K562 (cell line): Measurements from ENCODE around the gene MORF4L1. TPM values are rescaled to one million over a fixed set of nuclear protein-coding genes. Genes with fewer than 3 reads are reported as not detected.

ENCODE experiments used
- ATAC-seq: fragments of 200-7000 bp; cut with Tn5 transposase; 3 replicates; pipeline ENCODE4 v1.9.1; 2020; ENCODE audit warnings: moderate library complexity
- Bru-seq: library from RNA; stranded (reverse); fragments of 400-500 nt; gene quantifications from one replicate; lab custom pipeline; 2021; lab: Mats Ljungman, UMichigan
- BruChase-seq, 2 experiments: library from RNA; stranded (reverse); fragments of 400-500 nt; gene quantifications; one replicate each; lab custom pipeline; 2021; lab: Mats Ljungman, UMichigan
- BruUV-seq: library from RNA; stranded (reverse); fragments of 400-500 nt; replicated peaks from 2 replicates; lab custom pipeline; 2021; lab: Mats Ljungman, UMichigan
- CTCF ChIA-PET: fragments of 300-600 bp; formaldehyde crosslinking; extraction: SDS; loops from one replicate; lab custom pipeline; 2021; ENCODE audit warnings: low intra/inter-chr PET ratio; lab: Yijun Ruan, JAX
- POLR2A ChIA-PET: fragments of 300-600, 350-650 bp; sonication (Branson Sonifier 250); formaldehyde crosslinking; extraction: SDS; loops from one replicate; lab custom pipeline; 2021; ENCODE audit warnings: antibody characterized with exemption, inconsistent platforms; lab: Yijun Ruan, JAX
- DNase-seq, 4 experiments: peaks; one replicate each; pipeline versions ENCODE4 v3.0.0 to v3.0.0-alpha.2; 2011 to 2018; ENCODE audit warnings: low spot score in 3 of 4, mixed read lengths in 3 of 4; ENCODE audit errors: extremely low read depth in 1 of 4
- FAIRE-seq: peaks from 2 replicates; lab custom pipeline; 2011; peaks lifted over from hg19 to GRCh38; lab: Jason Lieb, UNC
- H2AFZ ChIP-seq: 2 replicates; pipeline ENCODE4 v1.6.0; 2011; ENCODE audit warnings: low read depth, low read length, control low read depth, inconsistent platforms
- H3K27ac ChIP-seq: fragments of 200-600 bp; 3 replicates; pipeline ENCODE4 v1.8.0; 2011; ENCODE audit warnings: low read depth, mild to moderate bottlenecking, control low read depth, inconsistent platforms, low read length, moderate library complexity, mixed read lengths; ENCODE audit errors: extremely low read depth
- H3K27me3 ChIP-seq, 2 experiments: fragments of 300-600 bp in 1 of 2; 2 replicates in 1 of 2; 3 replicates in 1 of 2; pipeline versions ENCODE4 v1.6.0 to v1.8.0; 2011; ENCODE audit warnings: inconsistent platforms in 2 of 2, low read length in 2 of 2, mild to moderate bottlenecking in 1 of 2, mixed read lengths in 1 of 2, moderate library complexity in 1 of 2; ENCODE audit not compliant: control insufficient read depth in 2 of 2, insufficient read depth in 2 of 2
- H3K36me3 ChIP-seq: fragments of 300-600 bp; 3 replicates; pipeline ENCODE4 v1.8.0; 2011; ENCODE audit warnings: mild to moderate bottlenecking, low read length, inconsistent platforms; ENCODE audit not compliant: control insufficient read depth, insufficient read depth
- H3K4me1 ChIP-seq, 2 experiments: fragments of 200-600 bp in 1 of 2; replicated peaks in 1 of 2; 2 replicates in 1 of 2; 3 replicates in 1 of 2; pipeline versions ENCODE4 v1.5.1 to v1.8.0; 2011; ENCODE audit warnings: inconsistent platforms in 2 of 2, low read length in 2 of 2, mild to moderate bottlenecking in 1 of 2, mixed read lengths in 1 of 2, moderate library complexity in 1 of 2; ENCODE audit not compliant: control insufficient read depth in 2 of 2, insufficient read depth in 2 of 2
- H3K4me2 ChIP-seq: 2 replicates; pipeline ENCODE4 v1.6.1; 2011; ENCODE audit warnings: low read length, control low read depth, inconsistent platforms, mixed read lengths; ENCODE audit not compliant: insufficient read depth
- H3K4me3 ChIP-seq: fragments of 200-600 bp; sonication (generic), shearing (Covaris generic); 2 replicates; pipeline ENCODE4 v1.5.1; 2016; ENCODE audit warnings: control low read depth, inconsistent platforms
- H3K79me2 ChIP-seq: fragments of 200-600 bp; 3 replicates; pipeline ENCODE4 v1.8.0; 2011; ENCODE audit warnings: low read length, inconsistent platforms; ENCODE audit not compliant: control insufficient read depth, insufficient read depth
- H3K9ac ChIP-seq, 2 experiments: 2 replicates each; pipeline versions ENCODE4 v1.6.0 to v1.6.1; 2011; ENCODE audit warnings: low read depth in 2 of 2, low read length in 2 of 2, control low read depth in 1 of 2, inconsistent platforms in 1 of 2, mild to moderate bottlenecking in 1 of 2, mixed read lengths in 1 of 2; ENCODE audit not compliant: insufficient read depth in 1 of 2
- H3K9me1 ChIP-seq: one replicate; pipeline ENCODE4 v1.6.0; 2011; ENCODE audit warnings: inconsistent platforms, mild to moderate bottlenecking, low read length, moderate library complexity; ENCODE audit not compliant: control insufficient read depth, insufficient read depth
- H3K9me3 ChIP-seq: replicated peaks from 2 replicates; pipeline ENCODE4 v1.5.1; 2011; ENCODE audit warnings: low read depth, low read length, inconsistent platforms; ENCODE audit not compliant: control insufficient read depth, insufficient read depth
- H4K20me1 ChIP-seq: replicated peaks from 2 replicates; pipeline ENCODE4 v1.6.1; 2011; ENCODE audit warnings: low read length, inconsistent platforms, mixed read lengths; ENCODE audit not compliant: control insufficient read depth, insufficient read depth
- CBX8 ChIP-seq: fragments of 200-600 bp; sonication (generic); IDR thresholded peaks from 2 replicates; pipeline ENCODE4 v1.6.1; 2012; ENCODE audit warnings: borderline replicate concordance, mixed run types, low read depth, mild to moderate bottlenecking, moderate library complexity, mixed read lengths, low read length, control low read depth, inconsistent platforms; ENCODE audit not compliant: poor library complexity, severe bottlenecking; ENCODE audit errors: extremely low read depth
- GABPA ChIP-seq: fragments of 200-800 bp; sonication (Bioruptor generic); conservative IDR thresholded peaks from 2 replicates; pipeline ENCODE4 v1.6.1; 2016; ENCODE audit warnings: low read depth, missing genetic modification characterization, missing compliant biosample characterization
- HNRNPUL1 ChIP-seq: fragments of 200-400 bp; formaldehyde crosslinking; IDR thresholded peaks from 2 replicates; pipeline ENCODE4 v1.6.1; 2017; ENCODE audit warnings: low read length
- KDM4B ChIP-seq, 2 experiments: fragments of 450-650 bp in 1 of 2; sonication (generic) in 1 of 2; IDR thresholded peaks; 2 replicates each; pipeline ENCODE4 v1.6.1; 2016 to 2017; ENCODE audit warnings: borderline replicate concordance in 2 of 2, antibody characterized with exemption in 1 of 2, low read depth in 1 of 2, mild to moderate bottlenecking in 1 of 2
- MYC ChIP-seq, 2 experiments: fragments of 250-450 bp in 1 of 2; sonication (Bioruptor Pico) in 1 of 2; IDR thresholded peaks; 2 replicates each; pipeline versions ENCODE4 v1.5.1 to v1.6.1; 2012 to 2021; ENCODE audit warnings: low read depth in 2 of 2, borderline replicate concordance in 1 of 2, improper control_type of control experiment in 1 of 2, low read length in 1 of 2, mild to moderate bottlenecking in 1 of 2, moderate library complexity in 1 of 2
- NFIC ChIP-seq: fragments of 450-650 bp; IDR thresholded peaks from 2 replicates; pipeline ENCODE4 v1.6.1; 2017; ENCODE audit warnings: mild to moderate bottlenecking, inconsistent platforms
- NR2C2 ChIP-seq, 2 experiments: fragments of 200-800 bp in 1 of 2; sonication (Bioruptor generic) in 1 of 2; sonication (generic) in 1 of 2; formaldehyde crosslinking in 1 of 2; IDR thresholded peaks; 2 replicates each; pipeline versions ENCODE4 v1.6.1 to v1.8.0; 2016 to 2022; ENCODE audit warnings: mild to moderate bottlenecking in 1 of 2, missing compliant biosample characterization in 1 of 2, missing genetic modification characterization in 1 of 2, missing genetic modification reagents in 1 of 2
- PCBP2 ChIP-seq: fragments of 200-400 bp; formaldehyde crosslinking; IDR thresholded peaks from 2 replicates; pipeline ENCODE4 v1.6.1; 2018; ENCODE audit warnings: low read length, low read depth, mild to moderate bottlenecking, moderate library complexity; ENCODE audit not compliant: poor library complexity, severe bottlenecking
- PHF20 ChIP-seq: fragments of 450-650 bp; IDR thresholded peaks from 2 replicates; pipeline ENCODE4 v1.6.1; 2018; ENCODE audit not compliant: partially characterized antibody
- POLR2AphosphoS5 ChIP-seq: IDR thresholded peaks from 2 replicates; pipeline ENCODE4 v1.6.1; 2011; ENCODE audit warnings: mild to moderate bottlenecking, low read depth, low read length, moderate library complexity; ENCODE audit not compliant: control insufficient read depth, insufficient read depth
- RFX1 ChIP-seq: fragments of 450-650 bp; IDR thresholded peaks from 2 replicates; pipeline ENCODE4 v1.6.1; 2016; ENCODE audit warnings: mild to moderate bottlenecking, moderate library complexity
- RUNX1 ChIP-seq: sonication (generic); IDR thresholded peaks from 2 replicates; pipeline ENCODE4 v1.6.1; 2016; ENCODE audit warnings: antibody characterized with exemption, low read depth
- WGBS: fragments of 100-300 bp; shearing (Covaris generic); methylation state at CpG from one replicate; pipeline ENCODE4 v1.1.6; 2016; ENCODE audit warnings: low coverage, mixed read lengths; ENCODE audit not compliant: insufficient coverage; ENCODE audit errors: missing lambda C conversion rate; 5-methylcytosine and 5-hydroxymethylcytosine counted together
- in situ Hi-C: fragments of 300-500 bp; cut with MboI; formaldehyde crosslinking; loops from 4 replicates; pipeline ENCODE4 v1.15.0; 2018; ENCODE audit warnings: inconsistent platforms, mixed read lengths
- intact Hi-C: fragments of 100-400 bp; cut with micrococcal nuclease; formaldehyde crosslinking; loops from 2 replicates; pipeline ENCODE4 v1.14.2; 2022
- long read RNA-seq, 3 experiments: library from polyadenylated mRNA in 2 of 3; library from RNA in 1 of 3; unstranded in 2 of 3; stranded (forward) in 1 of 3; transcript quantifications; one replicate each; pipeline ENCODE4 v2.0.0, GENCODE V29; 2019 to 2022
- polyA minus RNA-seq, 3 experiments: library from RNA; depleted of rRNA, polyadenylated mRNA; stranded (reverse); fragments of >200 nt; gene quantifications; 2 replicates each; pipeline ENCODE4 v1.2.3, GENCODE V29; 2011
- polyA plus RNA-seq, 8 experiments: library from polyadenylated mRNA; depleted of rRNA in 4 of 8; stranded (reverse) in 5 of 8; unstranded in 3 of 8; fragments of >200 nt; fragmentation: Nextera tagmentation in 2 of 8; fragmentation: Illumina TruSeq in 1 of 8; extraction: Ambion mirVana in 2 of 8; extraction: Trizol in 1 of 8; gene quantifications; 2 replicates each; pipeline versions ENCODE4 v1.2.1 to v1.2.3, GENCODE V29; 2011 to 2014; ENCODE audit warnings: inconsistent platforms in 1 of 8, missing spikeins in 1 of 8
- total RNA-seq, 7 experiments: library from RNA; depleted of rRNA in 6 of 7; stranded (reverse); fragments of >200 nt in 6 of 7; fragmentation: Illumina TruSeq in 2 of 7; extraction: Trizol in 2 of 7; gene quantifications; 2 replicates each; pipeline versions ENCODE4 v1.2.1 to v1.2.3, GENCODE V29; 2011 to 2021; ENCODE audit warnings: low replicate concordance in 1 of 7

MORF4L1 gene, protein sequence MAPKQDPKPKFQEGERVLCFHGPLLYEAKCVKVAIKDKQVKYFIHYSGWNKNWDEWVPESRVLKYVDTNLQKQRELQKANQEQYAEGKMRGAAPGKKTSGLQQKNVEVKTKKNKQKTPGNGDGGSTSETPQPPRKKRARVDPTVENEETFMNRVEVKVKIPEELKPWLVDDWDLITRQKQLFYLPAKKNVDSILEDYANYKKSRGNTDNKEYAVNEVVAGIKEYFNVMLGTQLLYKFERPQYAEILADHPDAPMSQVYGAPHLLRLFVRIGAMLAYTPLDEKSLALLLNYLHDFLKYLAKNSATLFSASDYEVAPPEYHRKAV
- 78.8 and 247 TPM in 2 replicates for total RNA-seq (2011; cell fraction: chromatin; rRNA removed; ENCODE audit: low replicate concordance)
- total RNA-seq (2011; cell fraction: nucleolus; rRNA removed): 43.7 and 63.3 TPM in 2 replicates
- total RNA-seq (2011; cell fraction: nucleoplasm; rRNA removed): 127 and 191 TPM in 2 replicates
- 202 and 281 TPM in 2 replicates for total RNA-seq (2014; rRNA removed)
- total RNA-seq (2014; rRNA removed; fragmentation: Illumina TruSeq; extraction: Trizol): 127 and 157 TPM in 2 replicates
- total RNA-seq (2015; rRNA removed; fragmentation: Illumina TruSeq; extraction: Trizol): 193 and 197 TPM in 2 replicates
- 187 and 240 TPM in 2 replicates for total RNA-seq (2021)
- polyA plus RNA-seq (2011; rRNA removed): 268 and 400 TPM in 2 replicates
- polyA plus RNA-seq (2011; cell fraction: cytosol; rRNA removed): 61.7 and 122 TPM in 2 replicates
- polyA plus RNA-seq (2011; cell fraction: nucleus; rRNA removed): 49.9 and 79.3 TPM in 2 replicates
- polyA plus RNA-seq (2012): 208 and 400 TPM in 2 replicates
- polyA plus RNA-seq (2014; fragmentation: Illumina TruSeq; extraction: Trizol): 497 and 578 TPM in 2 replicates
- polyA plus RNA-seq (2014; fragmentation: Nextera tagmentation; extraction: Ambion mirVana): 100 to 1,000 TPM; 244 to 365 TPM
- 454 and 615 TPM in 2 replicates for polyA plus RNA-seq (2014; rRNA removed)
- polyA minus RNA-seq (2011; rRNA and poly(A)+ RNA removed): 149 and 157 TPM in 2 replicates
- 46.6 and 48.9 TPM in 2 replicates for polyA minus RNA-seq (2011; cell fraction: cytosol; rRNA and poly(A)+ RNA removed)
- polyA minus RNA-seq (2011; cell fraction: nucleus; rRNA and poly(A)+ RNA removed): 35.3 and 77.4 TPM in 2 replicates
- percentile 84 among the genes with signal in this experiment for Bru-seq, nascent RNA
- percentile 85 among the genes with signal in this experiment for BruChase-seq, experiment 1, labeled RNA remaining after a 2-hour chase
- percentile 88 among the genes with signal in this experiment for BruChase-seq, experiment 2, labeled RNA remaining after a 6-hour chase
- long read RNA-seq, experiment 1, transcript MORF4L1-203 (12 exons, 1,880 nt): major isoform, 537 of 679 reads
- long read RNA-seq, experiment 1, transcript MORF4L1-201 (13 exons, 2,359 nt): minor isoform, 11 of 679 reads
- long read RNA-seq, experiment 1, transcript MORF4L1-216 (5 exons, 448 nt): minor isoform, 6 of 679 reads
- long read RNA-seq, experiment 1, partial matches to known transcripts: 96 of 679 reads
- long read RNA-seq, experiment 1, other reads (novel, unspliced or antisense): 24 of 679 reads
- long read RNA-seq, experiment 2, transcript MORF4L1-203 (12 exons, 1,880 nt): major isoform, 134 of 252 reads
- long read RNA-seq, experiment 2, partial matches to known transcripts: 87 of 252 reads
- long read RNA-seq, experiment 2, other reads (novel, unspliced or antisense): 31 of 252 reads
- long read RNA-seq, experiment 3, transcript MORF4L1-203 (12 exons, 1,880 nt): major isoform, 78 of 127 reads
- long read RNA-seq, experiment 3, transcript MORF4L1-216 (5 exons, 448 nt): minor isoform, 12 of 127 reads
- long read RNA-seq, experiment 3, partial matches to known transcripts: 19 of 127 reads
- long read RNA-seq, experiment 3, other reads (novel, unspliced or antisense): 13 of 127 reads

GRCh38 chr15:78872155-78872971, at the start of gene MORF4L1:
Gene MORF4L1, plus strand, starts transcription at chr15:78872890. Its CDS starts 128 bp downstream, at chr15:78873018.
- BruUV-seq: TSS peak; percentile 89
- in situ Hi-C loops: no loop called here
- no peak for TF ChIP-seq NFIC
- TF ChIP-seq HNRNPUL1: no peak
- TF ChIP-seq PCBP2: peak; percentile 73
- TF ChIP-seq RUNX1: no peak
- no peak for TF ChIP-seq KDM4B (IDR thresholded peaks at IDR 0.05; ENCODE audit: borderline replicate concordance in 2 of 2, low read depth in 1 of 2)
- TF ChIP-seq CBX8: no peak
- TF ChIP-seq GABPA (tag): no peak
- no peak for TF ChIP-seq POLR2AphosphoS5
- TF ChIP-seq MYC (IDR thresholded peaks at IDR 0.05; ENCODE audit: low read depth, low read length): peak; percentile 21
- no peak for TF ChIP-seq MYC (CRISPR knock-in tag; IDR thresholded peaks at IDR 0.05; ENCODE audit: borderline replicate concordance, low read depth)
- TF ChIP-seq RFX1: no peak
- no peak for TF ChIP-seq NR2C2 (CRISPR knock-in tag; IDR thresholded peaks at IDR 0.05)
- peak; percentile 45; the same call in 1 of the 2 replicates for TF ChIP-seq NR2C2 (tag; IDR thresholded peaks at IDR 0.05)
- no peak for TF ChIP-seq PHF20

More at GRCh38 chr15:78872155-78872971, at the start of gene MORF4L1:
- H3K9me3 ChIP-seq: no peaks in the 10 kb centered on the region
- peak; percentile 90 to 97 (median 93) for DNase-seq
- H3K9ac ChIP-seq: peak within 1 kb of the TSS; percentile 100
- peaks cover 7 to 18% of the 10 kb centered on the region in 2 experiments; a peak in 4 of 5 replicates for H3K4me1 ChIP-seq
- peaks cover 5% of the 10 kb centered on the region; the same call in 1 of the 3 replicates for H3K36me3 ChIP-seq
- peak within 1 kb of the TSS; percentile 87 for H3K4me2 ChIP-seq
- peaks cover 2% of the 10 kb centered on the region for H3K9me1 ChIP-seq
- CTCF ChIA-PET: interaction anchor here (1.1 kb wide), 1 partner anchor 12 kb away, joined by 6 read pairs; no protein-coding TSS in a partner anchor
- peak; percentile 88 for ATAC-seq
- H3K27me3 ChIP-seq: no peaks in the 10 kb centered on the region
- peak; percentile 82 for FAIRE-seq
- peaks cover 46% of the 10 kb centered on the region for H3K79me2 ChIP-seq
- 9% methylated on average over 29 of the region's 52 CpGs for WGBS
- POLR2A ChIA-PET: interaction anchor here (0.6 to 3.2 kb wide), 9 partner anchors 10 to 332 kb away, joined by 3 to 26 read pairs (median 3); partner anchors contain the start of gene PSMA4
- intact Hi-C loops: no loop called here
- peak within 1 kb of the TSS; percentile 95 for H2AFZ ChIP-seq
- H3K4me3 ChIP-seq: peak within 1 kb of the TSS; percentile 99
- peaks cover 37% of the 10 kb centered on the region for H4K20me1 ChIP-seq
- H3K27ac ChIP-seq: peak within 1 kb of the TSS; percentile 100
